Measurements from ENCODE around the gene COPS3. TPM values are rescaled to one million over a fixed set of nuclear protein-coding genes. Genes with fewer than 3 reads are reported as not detected.

The COPS3 gene
- total and polyA plus RNA-seq, 4 donors, result 24.6 to 77.3 (median 30.2) TPM

- H3K27me3 ChIP-seq (ENCODE audit: control insufficient read depth in 4 of 4, insufficient read depth in 4 of 4, low read length in 3 of 4), result no peaks in the 10 kb centered on the region
- H3K4me1 ChIP-seq (ENCODE audit: control insufficient read depth in 4 of 4, insufficient read depth in 4 of 4, low read length in 3 of 4), result no peaks in the 10 kb centered on the region
- H3K9ac ChIP-seq (ENCODE audit: low read depth in 1 of 2, low read length in 2 of 2), result no peak overlapping the region
- no peak overlapping the region for H3K4me3 ChIP-seq (ENCODE audit: low read depth in 1 of 3, low read length in 3 of 3)
- no peaks in the 10 kb centered on the region for H3K9me3 ChIP-seq (ENCODE audit: control insufficient read depth in 4 of 4, low read length in 3 of 4)
- TF ChIP-seq CTCF (IDR thresholded peaks at IDR 0.05; ENCODE audit: low read depth, low read length, missing input control) (no peak), SP1 (IDR thresholded peaks at IDR 0.05) (no peak), HNF4G (IDR thresholded peaks at IDR 0.05) (no peak), TAF1 (conservative IDR thresholded peaks at IDR 0.05) (no peak), GABPA (IDR thresholded peaks at IDR 0.05 in 1 of 2, conservative IDR thresholded peaks at IDR 0.05 in 1 of 2) (no peak), RXRA (IDR thresholded peaks at IDR 0.05) (no peak), ATF3 (IDR thresholded peaks at IDR 0.05) (no peak)
- no peak for DNase-seq (ENCODE audit: low spot score)
- WGBS, result 95% methylated on average over 1 of the region's 1 CpG
- no peaks in the 10 kb centered on the region for H3K36me3 ChIP-seq (ENCODE audit: control insufficient read depth in 4 of 4, insufficient read depth in 3 of 4, low read depth in 1 of 4, low read length in 3 of 4)
- H3K27ac ChIP-seq (ENCODE audit: low read depth in 1 of 2, low read length in 2 of 2), result no peak overlapping the region
Observed at GRCh38 chr17:17309356-17309755, 28.3 kb upstream of the COPS3 start.

- TF ChIP-seq TAF1 (conservative IDR thresholded peaks at IDR 0.05), result no peak
- no peak for TF ChIP-seq SP1 (IDR thresholded peaks at IDR 0.05)
- no peak for TF ChIP-seq MAX (IDR thresholded peaks at IDR 0.05)
- no peak for TF ChIP-seq RXRA (IDR thresholded peaks at IDR 0.05)
- H3K27ac ChIP-seq (ENCODE audit: low read depth in 1 of 2, low read length in 2 of 2), result no peak overlapping the region
- no peaks in the 10 kb centered on the region for H3K27me3 ChIP-seq (ENCODE audit: control insufficient read depth in 4 of 4, insufficient read depth in 4 of 4, low read length in 3 of 4)
- no peak overlapping the region for H3K4me3 ChIP-seq (ENCODE audit: low read depth in 1 of 3, low read length in 3 of 3)
- no peaks in the 10 kb centered on the region for H3K9me3 ChIP-seq (ENCODE audit: control insufficient read depth in 4 of 4, low read length in 3 of 4)
- peaks cover 0 to 13% (median 4%) of the 10 kb centered on the region in 4 donors for H3K4me1 ChIP-seq (ENCODE audit: control insufficient read depth in 4 of 4, insufficient read depth in 4 of 4, low read length in 3 of 4)
- peak; percentile 54 for DNase-seq (ENCODE audit: low spot score)
- no peak overlapping the region for H3K9ac ChIP-seq (ENCODE audit: low read depth in 1 of 2, low read length in 2 of 2)
- 63% methylated on average over 8 of the region's 8 CpGs for whole genome bisulfite sequencing
- H3K36me3 ChIP-seq (ENCODE audit: control insufficient read depth in 4 of 4, insufficient read depth in 3 of 4, low read depth in 1 of 4, low read length in 3 of 4), result no peaks in the 10 kb centered on the region
Observed at GRCh38 chr17:17305281-17305801, 24.3 kb upstream of the COPS3 start.

- H3K27ac ChIP-seq (ENCODE audit: low read depth in 1 of 2, low read length in 2 of 2), result no peak overlapping the region
Observed at GRCh38 chr17:17304521-17304985, 23.5 kb upstream of the COPS3 start.

More at GRCh38 chr17:17304521-17304985, 23.5 kb upstream of the COPS3 start:
- Histone ChIP-seq H3K36me3 (ENCODE audit: control insufficient read depth in 4 of 4, insufficient read depth in 3 of 4, low read depth in 1 of 4, low read length in 3 of 4) (no peaks in the 10 kb centered on the region), H3K9ac (ENCODE audit: low read depth in 1 of 2, low read length in 2 of 2) (no peak overlapping the region), H3K4me3 (ENCODE audit: low read depth in 1 of 3, low read length in 3 of 3) (no peak overlapping the region), H3K27me3 (ENCODE audit: control insufficient read depth in 4 of 4, insufficient read depth in 4 of 4, low read length in 3 of 4) (no peaks in the 10 kb centered on the region), H3K4me1 (ENCODE audit: control insufficient read depth in 4 of 4, insufficient read depth in 4 of 4, low read length in 3 of 4) (peaks cover 0 to 13% (median 4%) of the 10 kb centered on the region in 4 donors), H3K9me3 (ENCODE audit: control insufficient read depth in 4 of 4, low read length in 3 of 4) (no peaks in the 10 kb centered on the region)
- 76% methylated on average over 2 of the region's 2 CpGs for WGBS
- no peak for DNase-seq (ENCODE audit: low spot score)
- TF ChIP-seq RXRA (IDR thresholded peaks at IDR 0.05) (no peak), FOXA2 (IDR thresholded peaks at IDR 0.05) (no peak), TAF1 (conservative IDR thresholded peaks at IDR 0.05) (no peak), HNF4G (IDR thresholded peaks at IDR 0.05) (no peak), RAD21 (IDR thresholded peaks at IDR 0.05) (no peak), HNF4A (conservative IDR thresholded peaks at IDR 0.05) (no peak), GABPA (IDR thresholded peaks at IDR 0.05 in 1 of 2, conservative IDR thresholded peaks at IDR 0.05 in 1 of 2) (no peak), SP1 (IDR thresholded peaks at IDR 0.05) (no peak), FOXA1 (IDR thresholded peaks at IDR 0.05) (no peak), ZBTB33 (IDR thresholded peaks at IDR 0.05) (no peak), EGR1 (IDR thresholded peaks at IDR 0.05; ENCODE audit: low read depth in 2 of 2) (no peak), JUND (IDR thresholded peaks at IDR 0.05) (no peak), ATF3 (IDR thresholded peaks at IDR 0.05) (no peak)

Measured in liver (tissue), 9 donors.